GM12875 (cell line): ENCODE results near the gene MTHFD1L.
"Not testable (repeated sequence)": the region's sequence is repeated elsewhere in the genome, so short reads cannot be mapped to it uniquely, and the experiment has no call there.

Experiments used
- H3K4me3 ChIP-seq: one replicate; pipeline ENCODE4 v1.5.1; 2011; ENCODE audit warnings: low read depth, low read length, control low read depth
- TF ChIP-seq, protein P1 (sequence below): IDR thresholded peaks from 2 replicates; pipeline ENCODE4 v1.5.1; 2011; ENCODE audit warnings: low read depth, mild to moderate bottlenecking, control low read depth, inconsistent platforms, low read length, moderate library complexity, borderline replicate concordance; ENCODE audit not compliant: insufficient read depth

MTHFD1L gene

DNA sequence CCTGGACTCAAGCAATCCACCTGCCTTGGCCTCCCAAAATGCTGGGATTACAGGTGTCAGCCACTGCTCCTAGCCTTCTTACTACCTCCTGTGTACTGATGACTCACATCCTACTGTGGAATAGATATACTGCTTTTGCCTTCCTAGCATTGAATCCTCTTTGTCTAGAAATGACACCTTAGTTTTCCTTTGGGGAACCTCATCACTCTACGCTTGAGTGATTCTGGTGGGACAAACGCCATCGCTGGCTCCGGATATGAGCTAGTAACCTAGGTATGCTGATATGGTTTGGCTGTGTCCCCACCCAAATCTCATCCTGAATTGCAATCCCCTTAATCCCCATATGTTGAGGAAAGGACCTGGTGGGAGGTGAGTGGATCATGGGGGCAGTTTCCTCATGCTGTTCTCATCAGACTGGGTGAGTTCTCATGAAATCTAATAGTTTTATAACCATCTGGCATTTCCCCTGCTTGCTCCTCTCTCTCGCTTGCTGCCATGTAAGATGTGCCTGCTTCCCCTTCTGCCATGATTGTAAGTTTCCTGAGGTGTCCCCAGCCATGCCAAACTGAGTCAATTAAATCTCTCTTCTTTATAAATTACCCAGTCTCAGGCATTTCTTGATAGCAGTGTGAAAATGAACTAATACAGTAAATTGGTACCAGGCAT lies 261.8 kb downstream of the MTHFD1L start:
- H3K4me3 ChIP-seq, result not testable (repeated sequence)

DNA sequence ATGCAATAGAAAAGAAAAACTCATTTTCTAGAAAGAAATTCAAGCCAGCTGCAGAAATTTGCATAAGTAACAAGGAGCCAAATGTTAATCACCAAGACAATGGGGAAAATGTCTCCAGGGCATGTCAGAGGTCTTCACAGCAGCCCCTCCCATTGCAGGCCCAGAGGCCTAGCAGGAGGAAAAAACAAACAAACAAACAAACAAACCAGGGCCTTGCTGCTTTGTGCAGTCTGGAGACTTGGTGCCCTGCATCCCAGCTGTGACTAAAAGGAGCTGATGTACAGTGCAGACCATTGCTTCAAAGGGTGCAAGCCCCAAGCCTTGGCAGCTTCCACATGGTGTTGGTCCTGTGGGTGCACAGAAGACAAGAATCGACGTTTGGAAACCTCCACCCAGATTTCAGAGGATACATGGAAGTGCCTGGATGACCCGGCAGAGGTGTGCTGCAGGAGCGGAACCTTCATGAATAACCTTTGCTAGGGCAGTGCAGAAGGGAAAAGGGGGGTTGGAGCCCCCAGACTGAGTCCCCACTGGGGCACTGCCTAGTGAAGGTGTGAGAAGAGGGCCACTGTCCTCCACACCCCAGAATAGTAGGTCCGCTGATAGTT lies 263.4 kb downstream of the MTHFD1L start:
- TF ChIP-seq, protein P1, sequence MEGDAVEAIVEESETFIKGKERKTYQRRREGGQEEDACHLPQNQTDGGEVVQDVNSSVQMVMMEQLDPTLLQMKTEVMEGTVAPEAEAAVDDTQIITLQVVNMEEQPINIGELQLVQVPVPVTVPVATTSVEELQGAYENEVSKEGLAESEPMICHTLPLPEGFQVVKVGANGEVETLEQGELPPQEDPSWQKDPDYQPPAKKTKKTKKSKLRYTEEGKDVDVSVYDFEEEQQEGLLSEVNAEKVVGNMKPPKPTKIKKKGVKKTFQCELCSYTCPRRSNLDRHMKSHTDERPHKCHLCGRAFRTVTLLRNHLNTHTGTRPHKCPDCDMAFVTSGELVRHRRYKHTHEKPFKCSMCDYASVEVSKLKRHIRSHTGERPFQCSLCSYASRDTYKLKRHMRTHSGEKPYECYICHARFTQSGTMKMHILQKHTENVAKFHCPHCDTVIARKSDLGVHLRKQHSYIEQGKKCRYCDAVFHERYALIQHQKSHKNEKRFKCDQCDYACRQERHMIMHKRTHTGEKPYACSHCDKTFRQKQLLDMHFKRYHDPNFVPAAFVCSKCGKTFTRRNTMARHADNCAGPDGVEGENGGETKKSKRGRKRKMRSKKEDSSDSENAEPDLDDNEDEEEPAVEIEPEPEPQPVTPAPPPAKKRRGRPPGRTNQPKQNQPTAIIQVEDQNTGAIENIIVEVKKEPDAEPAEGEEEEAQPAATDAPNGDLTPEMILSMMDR, result no peak
- no peak overlapping the region for H3K4me3 ChIP-seq

DNA sequence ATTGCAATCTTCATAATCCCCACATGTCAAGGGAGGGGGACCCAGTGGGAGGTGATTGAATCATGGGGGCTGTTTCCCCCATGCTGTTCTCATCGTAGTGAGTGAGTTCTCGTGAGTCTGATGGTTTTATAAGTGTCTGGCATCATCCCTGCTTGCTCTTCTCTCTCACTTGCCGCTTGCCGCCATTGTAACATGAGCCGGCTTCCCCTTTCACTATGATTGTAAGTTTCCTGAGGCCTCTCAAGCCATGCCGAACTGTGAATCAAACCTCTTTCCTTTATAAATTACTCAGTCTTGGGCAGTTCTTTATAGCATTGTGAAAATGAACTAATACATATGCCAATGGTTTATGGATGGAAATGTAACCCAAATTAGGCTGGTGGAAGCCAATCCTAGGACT lies 264.8 kb downstream of the MTHFD1L start:
- TF ChIP-seq, protein P1, result no peak
- H3K4me3 ChIP-seq, result no peak overlapping the region

DNA sequence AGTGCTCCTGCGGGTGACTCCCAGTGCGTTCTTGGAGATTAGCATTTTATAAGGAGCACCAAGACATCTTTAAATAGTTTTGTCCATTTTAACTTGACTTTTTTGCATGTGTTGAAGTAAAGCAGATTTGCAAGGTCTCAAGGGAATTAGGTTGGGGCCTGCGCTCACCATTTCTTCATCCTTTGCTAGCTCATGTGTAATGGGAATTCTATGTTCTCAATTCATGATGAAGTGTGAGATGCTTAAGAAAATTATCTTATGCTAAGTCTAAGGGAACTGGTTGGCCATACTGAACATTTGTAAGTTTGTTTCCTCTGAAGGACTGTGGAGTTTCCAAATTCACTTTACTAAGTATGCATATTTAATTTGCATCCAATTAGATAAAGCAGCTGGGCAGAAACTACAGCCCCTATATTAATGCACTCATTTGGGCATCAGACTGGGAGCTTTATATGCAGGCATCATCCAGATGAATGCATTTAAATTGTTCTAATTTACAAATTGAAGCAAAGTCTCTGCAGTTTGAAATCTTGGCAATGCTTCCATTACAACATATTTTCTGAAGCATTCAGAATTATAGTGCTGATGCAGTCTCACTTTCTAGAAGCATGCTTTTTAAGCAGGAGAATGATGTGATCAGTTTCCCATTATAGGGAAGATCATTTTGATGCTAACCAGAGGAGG lies 266.0 kb downstream of the MTHFD1L start:
- no peak overlapping the region for H3K4me3 ChIP-seq
- TF ChIP-seq, protein P1, result no peak

DNA sequence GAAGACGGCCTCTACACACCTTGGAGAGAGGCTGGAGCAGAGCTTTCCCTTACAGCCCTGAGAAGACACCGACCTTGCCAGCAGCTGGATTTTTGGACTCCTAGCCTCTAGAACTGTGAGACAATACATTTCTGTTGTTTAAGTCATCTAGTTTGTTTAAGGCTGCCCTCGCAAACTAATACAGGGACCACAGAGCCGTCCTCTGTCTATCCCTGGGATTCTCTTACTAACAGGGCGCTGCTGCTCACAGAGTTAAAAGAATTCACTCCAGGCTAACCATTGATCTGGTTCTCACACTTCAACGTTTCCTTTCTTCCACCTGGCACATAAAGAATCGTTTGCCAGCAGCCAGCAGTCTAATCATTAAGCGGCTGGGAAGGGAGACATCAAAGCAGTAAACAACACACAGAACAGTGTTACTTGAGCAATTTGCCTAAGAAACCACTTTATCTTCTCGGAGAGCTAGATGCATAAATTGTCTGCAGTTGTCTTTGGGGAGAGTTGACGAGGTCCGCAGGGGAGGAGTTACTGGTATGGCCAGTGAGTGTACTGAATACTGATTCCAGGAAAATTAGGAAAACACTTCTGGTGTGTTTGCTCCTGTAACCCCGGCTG lies 270.7 kb downstream of the MTHFD1L start:
- TF ChIP-seq, protein P1, result no peak
- H3K4me3 ChIP-seq, result no peak overlapping the region

DNA sequence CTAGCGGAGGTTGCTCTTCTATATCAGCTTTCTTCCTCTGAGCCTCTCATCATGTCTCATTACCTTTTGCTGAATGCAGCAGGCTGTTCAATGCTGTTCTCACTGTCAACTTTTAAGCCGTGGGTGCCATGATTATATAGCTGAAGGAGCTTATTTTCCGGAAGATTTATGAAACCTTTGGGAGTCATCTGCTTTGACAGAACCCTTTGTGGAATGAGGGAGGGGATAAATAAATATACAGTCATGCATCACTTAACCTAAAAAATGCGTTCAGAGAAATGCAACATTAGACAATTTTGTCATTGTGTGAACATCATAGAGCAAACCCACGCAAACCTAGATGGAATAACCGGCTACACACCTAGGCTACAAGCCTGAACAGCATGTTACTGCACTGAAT lies 272.0 kb downstream of the MTHFD1L start:
- TF ChIP-seq, protein P1, result no peak
- H3K4me3 ChIP-seq, result no peak overlapping the region

DNA sequence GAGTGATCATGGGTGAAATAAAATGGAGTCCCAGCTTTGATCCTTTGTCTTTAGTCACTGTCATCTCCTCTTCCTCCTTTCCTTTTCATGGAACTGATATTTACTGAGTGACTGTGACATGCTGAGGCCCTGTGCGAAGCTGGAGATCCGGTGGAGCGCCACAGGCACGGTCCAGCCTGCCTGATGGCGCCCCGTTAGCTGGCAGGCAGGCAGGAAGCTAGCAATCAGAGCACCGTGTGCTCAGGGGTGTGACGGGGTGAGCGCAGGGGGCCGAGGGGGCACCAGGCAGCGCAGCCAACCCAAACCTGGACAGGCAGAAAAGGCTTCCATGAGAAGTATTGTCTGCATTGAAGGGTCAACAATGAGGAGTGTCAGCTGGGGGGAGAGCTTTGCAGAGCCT lies 274.0 kb downstream of the MTHFD1L start:
- TF ChIP-seq, protein P1, result no peak
- no peak overlapping the region for H3K4me3 ChIP-seq
